ENCODE data around the gene PNMA6F.

Gene PNMA6F

DNA sequence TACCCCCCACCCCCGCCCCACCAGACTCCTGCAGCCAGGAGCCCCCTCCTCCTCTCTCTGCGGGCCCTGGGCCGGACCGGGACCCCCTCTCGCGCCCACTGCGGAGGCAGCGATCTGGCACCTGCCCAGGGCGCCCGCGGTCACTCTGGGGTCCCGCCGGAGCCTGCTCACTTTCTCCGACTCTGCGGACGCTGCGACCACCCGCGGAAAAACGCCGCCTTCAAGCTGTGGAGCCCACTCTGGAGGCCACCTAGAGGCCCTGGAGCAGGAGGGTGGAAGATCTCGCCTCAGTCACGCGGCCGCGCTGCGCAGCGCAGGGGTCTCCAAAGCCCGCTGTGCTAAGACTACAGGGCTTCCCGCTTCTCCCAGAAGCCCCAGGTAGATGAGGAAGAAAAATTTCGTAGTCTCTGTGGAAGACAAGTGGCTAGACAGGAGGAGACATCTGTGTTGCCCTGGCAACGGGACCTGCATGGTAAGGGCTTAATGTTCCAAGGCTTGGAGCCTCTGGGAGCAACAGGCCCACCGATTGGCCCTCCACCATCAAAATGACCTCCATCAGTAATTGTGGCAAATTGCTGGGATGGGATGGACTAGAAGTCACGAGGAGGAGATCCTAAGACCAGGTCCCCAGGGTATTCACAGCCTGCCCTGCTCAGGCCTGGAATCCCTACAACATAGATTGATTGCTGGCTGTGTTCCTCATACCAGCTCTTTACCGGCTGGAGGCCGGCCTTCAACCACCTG is at the start of gene PNMA6F:
Gene PNMA6F, minus strand, starts transcription at position 387 of the 744 bp plus-strand sequence. CDS start 1,093 bp downstream, outside the sequence.
- DNase-seq: no peak

GRCh38 chrX:153371256-153371655 is 49.7 kb upstream of the PNMA6F start:
- DNase-seq: no peak

DNA sequence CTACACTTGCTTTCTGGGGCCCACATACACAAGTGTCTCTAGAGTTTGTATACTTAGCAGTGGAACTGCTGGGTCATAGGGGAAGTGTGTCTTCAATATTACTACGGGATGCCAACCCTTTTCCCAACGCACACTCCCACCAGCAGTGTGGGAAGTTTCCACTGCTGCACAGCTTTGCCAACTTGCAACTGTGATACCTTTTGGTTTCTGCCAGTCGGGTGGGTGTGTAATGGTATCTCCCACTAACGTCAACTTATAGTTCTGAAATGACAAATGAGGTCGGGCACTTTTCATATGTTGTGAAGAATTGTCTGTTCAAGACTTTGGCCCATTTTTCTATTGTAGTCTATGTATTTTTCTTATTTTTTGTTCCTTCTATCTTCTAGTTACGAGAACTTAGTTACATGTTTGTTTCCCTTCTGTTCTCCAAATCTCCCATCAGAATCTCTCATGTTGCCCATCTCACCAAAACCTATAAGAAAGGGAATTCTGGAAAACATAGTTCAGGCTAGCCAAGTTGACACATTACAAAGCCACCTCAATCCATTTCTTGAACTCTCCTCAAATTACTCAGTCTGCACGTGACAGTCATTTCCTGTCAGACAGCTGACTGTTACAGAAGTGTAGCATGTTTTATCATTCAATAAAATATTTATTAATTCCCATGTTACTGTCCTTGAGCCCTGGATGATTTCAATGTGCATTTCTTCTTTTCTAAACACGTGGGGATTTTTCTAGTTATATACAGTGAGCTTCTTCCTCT is 48.9 kb upstream of the PNMA6F start:
- no peak for DNase-seq

DNA sequence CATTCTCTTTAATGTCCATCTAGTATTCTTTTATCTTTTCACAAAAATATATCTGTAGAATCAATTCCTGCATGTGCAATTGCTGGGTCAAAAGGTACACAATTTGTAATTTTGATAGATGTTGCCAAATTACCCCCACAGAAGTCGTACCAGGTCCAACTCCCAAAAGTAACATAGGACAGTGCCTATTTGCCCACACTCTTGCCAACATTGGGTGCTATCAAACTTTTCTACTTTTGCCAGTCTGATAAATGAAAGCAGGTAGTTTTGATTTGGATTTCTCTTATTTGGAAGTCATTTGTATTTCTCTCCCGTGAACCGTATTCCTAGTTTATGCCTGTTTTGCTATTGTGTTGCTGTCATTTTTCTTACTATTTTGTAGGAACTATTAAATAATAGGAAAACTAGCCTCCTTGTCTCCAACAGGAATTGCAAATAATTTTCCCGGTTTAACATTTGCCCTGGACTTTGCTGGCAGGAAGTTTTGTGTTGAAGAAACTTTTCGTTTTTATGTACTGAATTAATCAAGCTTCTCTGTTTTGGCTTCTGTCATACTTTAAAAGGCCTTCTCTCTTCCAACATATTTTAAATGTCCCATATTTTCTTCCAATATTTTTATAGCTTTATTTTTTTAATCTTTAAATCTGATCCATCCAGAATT is 45.4 kb upstream of the PNMA6F start:
- no peak for DNase-seq

- DNase-seq: no peak
Measured at GRCh38 chrX:153366119-153366518, 44.6 kb upstream of the PNMA6F start.

DNA sequence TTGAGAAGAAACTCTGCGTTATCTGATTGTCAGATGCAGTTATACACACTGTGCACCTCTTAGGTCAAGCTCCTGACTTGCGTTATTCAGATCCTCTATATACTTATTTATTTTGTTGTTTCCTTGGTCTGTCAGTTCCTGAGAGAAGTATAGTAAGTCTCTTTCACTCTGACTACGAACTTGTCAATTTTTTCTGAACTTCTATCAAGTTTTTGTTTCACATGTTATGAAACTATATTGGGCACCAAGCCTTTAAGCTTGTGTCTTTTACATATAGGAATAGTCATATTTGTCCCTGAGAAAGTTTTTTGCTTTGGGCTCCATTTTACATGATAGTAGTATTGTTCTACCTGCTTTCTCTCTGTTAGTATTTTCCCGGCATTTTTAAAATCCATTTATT is 44.1 kb upstream of the PNMA6F start:
- no peak for DNase-seq

DNA sequence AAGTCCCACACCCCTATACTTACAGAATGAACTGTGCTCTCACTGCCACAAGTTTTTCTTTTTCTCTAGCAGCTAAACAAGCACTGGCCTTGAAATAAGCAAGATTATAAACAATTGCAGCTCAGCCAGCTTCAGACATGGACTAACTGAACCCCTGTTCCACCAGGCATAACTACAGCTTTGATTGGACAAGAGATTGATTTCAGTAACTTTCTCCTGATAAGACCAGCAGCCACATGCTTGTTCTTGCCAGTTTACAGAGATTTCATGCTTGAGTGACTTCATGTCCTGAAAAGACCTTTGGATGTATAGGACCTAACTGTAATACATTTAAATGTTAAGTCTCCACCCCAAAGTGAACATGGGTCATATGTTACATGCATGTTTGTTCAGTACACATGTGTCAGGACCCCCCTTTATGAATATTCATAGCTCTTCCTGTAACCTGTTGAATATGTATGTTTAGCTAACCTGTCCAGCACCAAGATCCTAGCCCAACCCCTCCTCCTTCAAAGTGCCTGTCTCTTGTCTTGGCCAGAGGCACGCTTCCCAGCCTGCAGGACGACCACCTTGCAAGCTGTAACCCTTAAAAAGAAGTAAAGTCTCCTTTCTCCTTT is 40.3 kb upstream of the PNMA6F start:
- DNase-seq: no peak

DNA sequence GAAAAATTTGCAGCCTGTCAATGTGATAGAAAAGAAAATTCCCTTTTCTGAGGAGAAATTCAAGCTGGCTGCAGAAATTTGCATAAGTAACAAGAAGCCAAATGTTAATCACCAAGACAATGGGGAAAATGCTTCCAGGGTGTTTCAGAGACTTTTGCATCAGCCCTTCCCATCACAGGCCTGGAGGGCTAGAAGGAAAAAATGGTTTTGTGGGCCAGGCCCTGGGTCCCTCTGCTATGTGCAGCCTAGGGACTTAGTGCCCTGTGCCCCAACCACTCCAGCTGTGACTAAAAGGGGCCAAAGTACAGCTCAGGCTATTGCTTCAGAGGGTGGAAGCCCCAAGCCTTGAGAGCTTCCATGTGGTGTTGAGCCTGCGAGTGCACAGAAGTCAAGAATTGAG is 36.3 kb upstream of the PNMA6F start:
- DNase-seq: no peak

DNA sequence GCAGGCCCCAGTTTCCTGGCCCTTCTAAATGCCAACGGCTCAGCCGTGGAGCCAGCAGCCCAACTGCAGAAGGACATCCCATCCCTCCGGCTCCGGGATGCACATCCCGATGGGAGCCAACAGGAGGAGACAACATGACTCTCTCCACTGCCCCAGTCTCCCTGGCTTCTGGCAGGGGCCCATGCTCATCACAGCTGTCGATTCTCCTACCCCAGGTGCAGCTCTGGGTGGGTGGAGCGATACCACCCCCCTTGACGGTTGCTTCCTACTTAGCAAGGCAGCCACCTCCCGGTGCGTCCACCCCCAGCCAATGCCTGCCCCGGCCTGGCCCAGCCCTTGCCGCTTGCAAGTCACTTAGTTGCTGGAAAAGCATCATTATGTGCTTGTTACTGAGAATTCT is 31.8 kb upstream of the PNMA6F start:
- no peak for DNase-seq

DNA sequence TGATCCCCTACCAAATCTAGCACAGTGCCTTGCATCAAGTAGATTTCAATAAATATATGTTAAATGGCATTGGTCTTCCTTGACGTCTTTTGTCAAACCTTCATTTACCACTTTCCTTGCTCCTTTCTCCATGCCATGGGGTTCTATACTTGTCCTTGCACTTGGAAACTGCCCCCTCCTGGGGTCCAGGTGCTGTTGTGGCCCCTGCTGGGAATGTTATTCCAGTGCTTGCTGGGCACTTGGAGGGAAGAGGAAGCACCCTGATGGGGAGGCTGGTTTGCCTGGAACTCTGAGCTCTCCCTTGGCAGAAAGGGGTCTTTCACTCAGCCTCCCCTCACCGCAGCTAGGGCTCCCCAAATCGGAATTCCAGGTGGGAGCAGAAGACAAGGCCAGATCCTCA is 31.3 kb upstream of the PNMA6F start:
- DNase-seq: no peak

GRCh38 chrX:153351981-153352380 is 30.4 kb upstream of the PNMA6F start:
- DNase-seq: no peak

- DNase-seq: no peak
Measured at GRCh38 chrX:153349952-153350351, 28.4 kb upstream of the PNMA6F start.

GRCh38 chrX:153348421-153348820 is 26.9 kb upstream of the PNMA6F start:
- no peak for DNase-seq

DNA sequence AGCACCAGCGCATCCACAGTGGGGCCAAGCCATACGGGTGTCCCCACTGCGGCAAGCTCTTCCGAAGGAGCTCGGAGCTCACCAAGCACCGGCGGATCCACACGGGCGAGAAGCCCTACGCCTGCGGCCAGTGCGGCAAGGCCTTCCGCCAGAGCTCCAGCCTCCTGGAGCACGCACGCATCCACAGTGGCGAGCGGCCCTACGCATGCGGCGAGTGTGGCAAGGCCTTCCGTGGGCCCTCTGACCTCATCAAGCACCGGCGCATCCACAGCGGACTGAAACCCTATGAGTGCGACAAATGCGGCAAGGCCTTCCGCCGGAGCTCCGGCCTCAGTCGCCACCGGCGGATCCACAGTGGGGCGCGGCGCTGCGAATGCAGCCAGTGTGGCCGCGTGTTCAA is 26.0 kb upstream of the PNMA6F start:
- no peak for DNase-seq

GRCh38 chrX:153343674-153344073 is 22.1 kb upstream of the PNMA6F start:
- no peak for DNase-seq

DNA sequence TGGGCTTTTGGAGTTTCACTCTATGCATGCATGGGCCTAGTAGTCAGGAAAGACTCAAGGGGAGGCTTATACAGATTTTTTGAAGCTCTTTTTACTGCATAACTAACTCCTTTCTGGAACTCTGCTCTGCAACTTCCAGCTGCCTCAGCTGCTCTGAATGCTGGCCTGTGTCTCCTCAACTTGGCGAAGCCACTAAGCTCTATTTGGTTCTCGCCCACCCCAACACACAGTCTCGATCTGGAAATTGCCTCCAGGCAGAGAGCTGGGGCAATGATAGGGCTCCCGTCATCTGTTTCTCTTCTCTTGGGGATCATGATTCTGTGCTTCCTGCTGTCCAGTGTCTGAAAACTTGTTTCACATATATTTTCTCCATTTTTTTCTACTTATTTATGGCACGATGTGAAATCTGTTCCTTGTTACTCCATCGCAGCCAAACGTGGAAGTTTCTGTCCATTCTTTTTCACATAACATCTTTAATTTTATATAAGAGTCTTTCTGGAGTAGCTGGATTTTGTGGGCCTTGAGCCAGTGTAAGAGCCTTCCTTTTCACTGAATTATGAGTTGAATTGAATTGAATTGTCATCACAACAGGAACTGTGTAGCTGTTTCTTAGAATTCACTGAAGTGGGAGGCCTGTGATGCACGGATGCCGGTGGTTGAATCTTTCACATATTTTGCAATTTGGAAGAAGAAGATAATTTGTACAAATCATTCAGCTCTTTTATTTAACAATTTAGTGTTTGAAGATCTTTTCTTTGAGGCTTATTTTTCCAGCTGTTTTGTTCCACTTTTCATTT is 21.4 kb upstream of the PNMA6F start:
- no peak for DNase-seq

GRCh38 chrX:153340111-153340510 is 18.5 kb upstream of the PNMA6F start:
- DNase-seq: no peak

GRCh38 chrX:153339662-153340061 is 18.1 kb upstream of the PNMA6F start:
- DNase-seq: peak; percentile 35

DNA sequence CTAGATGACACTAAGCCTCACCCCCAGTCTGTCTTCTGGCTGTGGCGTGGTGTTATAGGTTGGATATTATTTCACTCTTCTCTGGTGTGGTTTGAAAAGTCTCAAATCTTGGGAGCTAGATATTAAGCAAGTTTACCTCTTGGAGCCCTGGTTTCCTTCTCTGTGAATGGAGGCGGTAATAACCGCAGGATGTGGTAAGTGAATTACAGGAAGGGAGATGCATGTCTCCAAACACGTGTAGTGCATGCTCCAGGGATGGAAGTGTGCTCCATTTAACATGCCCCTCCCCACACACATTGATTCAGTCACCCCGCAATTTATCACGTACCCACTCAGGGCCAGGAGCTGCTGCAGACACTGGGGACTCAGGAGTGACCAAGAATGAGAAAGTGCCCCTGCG is 17.3 kb upstream of the PNMA6F start:
- no peak for DNase-seq

GRCh38 chrX:153336988-153337387 is 15.4 kb upstream of the PNMA6F start:
- DNase-seq: no peak

DNA sequence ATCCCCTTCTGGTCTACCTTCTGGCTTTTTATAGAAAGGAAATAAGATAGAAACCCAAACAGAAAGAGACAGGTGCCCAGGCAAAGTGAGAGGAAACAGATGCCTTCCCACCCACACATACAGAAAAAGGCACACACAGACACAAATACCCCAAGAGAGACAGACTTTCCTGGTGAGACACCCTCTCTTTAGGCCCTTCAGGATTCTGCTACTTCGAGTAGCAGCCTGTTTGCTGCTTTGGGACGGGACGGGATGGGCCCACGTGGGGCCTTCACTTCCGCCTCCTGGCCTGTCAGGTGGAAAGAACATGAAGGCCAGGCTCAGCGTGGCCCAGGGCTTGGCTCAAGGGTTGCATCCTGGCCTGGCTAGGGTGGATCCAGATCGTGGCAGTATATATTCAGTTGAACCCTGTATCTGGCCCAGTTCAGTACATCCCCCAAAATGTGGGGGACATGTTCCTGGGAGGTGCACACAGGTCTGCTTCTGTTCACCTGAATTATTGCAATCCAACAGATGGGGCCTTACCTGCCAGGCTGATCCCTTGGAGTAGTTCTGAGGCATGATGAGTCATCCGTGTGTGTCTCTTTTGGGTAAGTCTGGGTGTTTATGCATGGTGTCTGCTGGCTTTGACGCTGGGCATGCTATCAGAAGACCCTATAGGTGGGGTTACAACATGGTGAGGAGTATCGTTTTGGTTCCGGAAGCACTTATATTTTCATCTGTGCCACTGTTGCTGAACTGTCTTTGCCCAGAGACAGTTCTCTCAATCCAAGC is 14.7 kb upstream of the PNMA6F start:
- no peak for DNase-seq
